H4 (cell line): ENCODE measurements around the gene ZFP36. TPM values are rescaled to one million over a fixed set of nuclear protein-coding genes. Genes with fewer than 3 reads are reported as not detected.
A peak's percentile ranks its signal among the peaks of the same experiment; 100 is the strongest.

Experiments used
- DNase-seq: peaks from one replicate; pipeline ENCODE4 v3.0.0-alpha.2; 2015; ENCODE audit warnings: low spot score
- total RNA-seq: library from RNA; depleted of rRNA; stranded (reverse); fragments of >200 nt; shearing (Covaris generic); gene quantifications from 2 replicates; pipeline ENCODE4 v1.2.3, GENCODE V29; 2014

Gene ZFP36
- total RNA-seq, 1 experiment from 2014 or later = 5.7 TPM

DNA sequence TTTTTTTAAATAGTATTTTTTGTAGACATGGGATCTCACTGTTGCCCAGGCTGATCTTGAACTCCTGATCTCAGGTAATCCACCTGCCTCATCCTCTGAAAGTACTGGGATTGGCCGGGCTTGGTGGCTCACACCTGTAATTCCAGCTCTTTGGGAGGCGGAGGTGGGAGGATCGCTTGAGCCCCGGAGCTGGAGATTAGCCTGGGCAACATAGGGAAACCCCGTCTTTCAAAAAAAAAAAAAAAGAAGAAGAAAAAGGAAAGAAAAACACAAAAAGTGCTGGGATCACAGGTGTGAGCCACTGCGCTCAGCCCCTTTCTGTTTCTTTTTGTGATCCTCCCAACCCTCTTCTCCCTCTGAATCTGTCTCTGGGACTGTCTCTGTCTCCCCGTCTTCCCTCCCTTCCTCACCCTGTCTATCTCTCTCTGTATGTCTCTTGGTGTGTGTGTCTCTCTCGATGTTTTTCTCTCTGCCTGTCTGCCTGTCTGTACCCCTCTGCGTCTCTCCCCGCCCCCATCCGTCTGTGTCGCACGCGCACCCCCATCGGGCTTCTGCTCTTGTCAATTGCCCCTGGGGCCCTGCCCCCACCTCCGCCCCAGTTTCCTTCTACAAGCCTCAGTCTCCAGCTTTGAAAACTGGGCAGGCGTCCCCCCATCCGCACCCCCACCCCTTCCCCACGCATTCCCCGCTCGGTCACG lies 540 bp upstream of the ZFP36 start:
- DNase-seq = no peak

DNA sequence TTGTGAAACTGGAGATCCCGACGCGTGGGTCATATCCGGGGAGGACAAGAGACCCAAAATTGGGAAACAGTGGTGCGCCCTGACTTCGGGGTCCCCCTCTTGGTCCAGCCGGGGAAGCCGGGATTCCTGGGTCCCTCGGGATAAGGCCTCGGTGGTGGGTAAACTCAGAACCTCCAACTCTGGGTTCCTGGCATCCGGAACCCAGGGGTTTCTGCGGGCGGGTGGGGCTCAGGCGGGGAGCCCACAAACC lies 688 bp downstream of the ZFP36 start:
- DNase-seq = no peak

DNA sequence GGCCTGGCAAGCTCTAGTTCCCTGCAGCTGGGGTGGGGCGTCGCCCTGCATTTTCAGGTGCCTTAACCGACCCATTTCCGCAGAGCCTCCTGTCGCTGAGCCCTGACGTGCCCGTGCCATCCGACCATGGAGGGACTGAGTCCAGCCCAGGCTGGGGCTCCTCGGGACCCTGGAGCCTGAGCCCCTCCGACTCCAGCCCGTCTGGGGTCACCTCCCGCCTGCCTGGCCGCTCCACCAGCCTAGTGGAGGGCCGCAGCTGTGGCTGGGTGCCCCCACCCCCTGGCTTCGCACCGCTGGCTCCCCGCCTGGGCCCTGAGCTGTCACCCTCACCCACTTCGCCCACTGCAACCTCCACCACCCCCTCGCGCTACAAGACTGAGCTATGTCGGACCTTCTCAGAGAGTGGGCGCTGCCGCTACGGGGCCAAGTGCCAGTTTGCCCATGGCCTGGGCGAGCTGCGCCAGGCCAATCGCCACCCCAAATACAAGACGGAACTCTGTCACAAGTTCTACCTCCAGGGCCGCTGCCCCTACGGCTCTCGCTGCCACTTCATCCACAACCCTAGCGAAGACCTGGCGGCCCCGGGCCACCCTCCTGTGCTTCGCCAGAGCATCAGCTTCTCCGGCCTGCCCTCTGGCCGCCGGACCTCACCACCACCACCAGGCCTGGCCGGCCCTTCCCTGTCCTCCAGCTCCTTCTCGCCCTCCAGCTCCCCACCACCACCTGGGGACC lies 1.2 kb downstream of the ZFP36 start:
- DNase-seq = no peak

DNA sequence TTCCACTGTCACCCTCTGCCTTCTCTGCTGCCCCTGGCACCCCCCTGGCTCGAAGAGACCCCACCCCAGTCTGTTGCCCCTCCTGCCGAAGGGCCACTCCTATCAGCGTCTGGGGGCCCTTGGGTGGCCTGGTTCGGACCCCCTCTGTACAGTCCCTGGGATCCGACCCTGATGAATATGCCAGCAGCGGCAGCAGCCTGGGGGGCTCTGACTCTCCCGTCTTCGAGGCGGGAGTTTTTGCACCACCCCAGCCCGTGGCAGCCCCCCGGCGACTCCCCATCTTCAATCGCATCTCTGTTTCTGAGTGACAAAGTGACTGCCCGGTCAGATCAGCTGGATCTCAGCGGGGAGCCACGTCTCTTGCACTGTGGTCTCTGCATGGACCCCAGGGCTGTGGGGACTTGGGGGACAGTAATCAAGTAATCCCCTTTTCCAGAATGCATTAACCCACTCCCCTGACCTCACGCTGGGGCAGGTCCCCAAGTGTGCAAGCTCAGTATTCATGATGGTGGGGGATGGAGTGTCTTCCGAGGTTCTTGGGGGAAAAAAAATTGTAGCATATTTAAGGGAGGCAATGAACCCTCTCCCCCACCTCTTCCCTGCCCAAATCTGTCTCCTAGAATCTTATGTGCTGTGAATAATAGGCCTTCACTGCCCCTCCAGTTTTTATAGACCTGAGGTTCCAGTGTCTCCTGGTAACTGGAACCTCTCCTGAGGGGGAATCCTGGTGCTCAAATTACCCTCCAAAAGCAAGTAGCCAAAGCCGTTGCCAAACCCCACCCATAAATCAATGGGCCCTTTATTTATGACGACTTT lies 2.0 kb downstream of the ZFP36 start:
- no peak for DNase-seq

DNA sequence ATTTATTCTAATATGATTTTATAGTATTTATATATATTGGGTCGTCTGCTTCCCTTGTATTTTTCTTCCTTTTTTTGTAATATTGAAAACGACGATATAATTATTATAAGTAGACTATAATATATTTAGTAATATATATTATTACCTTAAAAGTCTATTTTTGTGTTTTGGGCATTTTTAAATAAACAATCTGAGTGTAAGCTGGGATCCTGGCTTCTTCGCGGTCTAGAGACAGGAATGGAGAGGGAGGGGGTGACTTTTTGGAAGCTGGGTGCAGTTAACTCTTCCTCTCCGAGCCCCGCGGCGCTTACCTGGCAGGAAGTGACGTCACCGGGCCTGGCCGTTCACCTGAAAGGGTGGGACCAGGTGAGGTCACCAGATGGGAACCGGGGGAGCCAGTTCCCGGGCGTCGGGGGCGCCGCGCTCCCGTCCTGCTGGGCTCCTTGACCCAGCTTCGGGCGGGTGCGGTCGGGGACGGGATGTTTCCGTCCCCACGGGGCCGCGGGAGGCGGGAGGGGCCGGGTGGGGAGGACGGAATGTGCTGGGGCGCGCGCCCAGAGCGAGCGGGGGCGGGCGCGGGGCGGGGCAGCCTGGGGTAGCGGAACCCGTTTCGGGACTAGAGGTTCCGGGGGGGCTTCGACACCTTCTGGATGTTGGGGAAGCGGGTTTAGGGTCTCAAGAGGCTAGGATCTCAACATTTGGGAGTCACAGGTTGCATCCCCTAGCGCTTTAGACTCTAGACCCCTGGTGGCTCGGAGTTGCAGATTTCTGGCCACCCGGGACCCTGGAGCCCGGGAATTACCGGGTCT lies 2.8 kb downstream of the ZFP36 start:
- peak; percentile 65 for DNase-seq

DNA sequence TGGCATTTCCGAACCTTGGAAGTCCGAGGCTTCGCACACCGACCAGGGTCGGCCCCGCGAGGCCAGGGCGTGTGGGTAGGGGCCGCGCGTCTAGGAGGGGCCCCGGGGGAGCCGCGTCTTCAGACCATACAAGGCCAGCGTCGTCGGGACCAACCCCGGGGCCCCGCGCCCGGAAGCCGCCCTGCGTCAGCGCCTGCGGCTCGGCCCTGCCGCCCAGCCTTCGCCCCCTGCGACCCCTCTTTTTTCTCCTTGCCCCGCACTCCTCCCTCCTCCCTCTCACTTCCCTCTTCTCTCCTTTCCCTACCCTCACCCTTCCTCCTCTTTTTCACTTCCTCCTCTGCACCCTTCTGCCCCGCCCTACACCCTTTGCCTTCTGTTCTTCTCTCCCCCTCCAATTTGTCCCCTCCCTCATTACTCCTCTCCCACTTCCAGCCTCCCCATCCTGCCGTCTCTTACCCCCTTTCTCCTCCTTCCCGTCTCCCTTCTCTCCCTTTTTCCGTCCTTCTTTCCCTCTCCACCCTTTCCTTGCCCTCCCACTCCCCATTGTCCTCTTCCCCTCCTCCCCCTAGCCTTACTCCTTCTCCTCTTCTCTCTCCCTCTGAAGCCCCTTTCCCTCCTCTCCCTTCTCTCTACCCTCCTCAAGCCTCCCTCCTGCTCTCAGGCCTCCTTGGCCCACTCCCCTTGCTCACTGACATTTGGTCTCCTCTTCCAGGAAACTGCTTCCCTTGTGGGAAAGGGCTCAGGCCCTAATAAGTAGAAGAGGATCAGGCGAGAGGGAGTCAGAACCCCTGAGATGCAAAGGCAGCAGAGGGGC lies 3.6 kb downstream of the ZFP36 start:
- no peak for DNase-seq

DNA sequence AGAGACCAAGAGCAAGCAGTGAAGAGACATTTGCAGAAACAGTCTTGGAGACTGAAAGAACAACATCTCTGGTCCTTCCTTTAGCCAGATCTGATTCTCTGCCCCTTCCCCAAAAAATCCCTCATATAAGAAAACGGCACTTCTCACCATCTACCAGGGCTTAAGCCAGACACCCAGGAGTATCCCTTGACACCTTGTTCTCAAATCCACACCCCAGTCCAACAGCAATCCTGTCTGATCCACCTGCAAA lies 4.1 kb downstream of the ZFP36 start:
- no peak for DNase-seq

DNA sequence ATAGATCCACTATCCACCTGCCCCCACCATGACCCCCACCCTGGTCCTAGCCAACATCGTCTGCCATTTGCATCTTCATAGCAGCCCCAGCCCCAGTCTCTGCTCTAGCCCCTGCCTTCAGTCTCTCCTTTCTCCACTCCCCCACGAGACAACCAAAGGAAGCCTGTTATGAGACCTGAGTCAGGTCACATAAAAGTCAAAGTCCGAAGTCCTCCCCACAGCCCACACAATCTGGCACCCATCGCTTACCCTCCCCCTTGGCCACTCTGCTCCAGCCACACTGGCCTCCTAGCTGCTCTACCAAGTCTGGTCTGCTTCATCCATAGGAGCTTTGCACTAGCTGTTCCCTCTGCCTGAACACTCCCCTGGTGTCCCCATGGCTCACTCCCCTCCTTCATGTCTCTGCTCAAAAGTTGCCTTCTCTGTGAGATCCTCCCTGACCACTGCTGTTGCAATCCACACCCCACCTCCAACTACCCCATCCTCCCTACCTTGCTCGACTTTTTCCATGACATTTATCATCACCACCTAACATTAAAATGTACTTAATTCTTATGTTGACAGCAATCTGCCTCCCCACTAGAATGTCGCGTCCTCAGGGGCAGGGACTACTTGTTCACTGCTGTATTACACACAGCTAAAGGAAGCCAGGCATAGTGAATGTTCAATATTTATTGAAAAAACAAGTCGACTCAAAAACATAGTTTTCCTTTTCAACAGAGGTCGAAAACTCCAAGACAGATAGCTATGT lies 4.6 kb downstream of the ZFP36 start:
- no peak for DNase-seq

DNA sequence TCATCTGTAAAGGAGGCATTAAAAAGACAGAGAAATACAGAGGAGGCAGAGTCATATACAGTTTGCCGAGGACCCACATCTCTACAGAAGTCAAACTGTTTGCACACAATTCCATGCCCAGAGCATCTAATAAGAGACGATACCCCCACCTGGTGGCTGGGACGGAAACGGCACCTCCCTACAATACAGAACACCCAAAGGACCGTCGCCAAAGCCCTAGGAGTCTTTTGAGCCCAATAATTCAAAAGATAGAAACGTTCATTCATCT lies 5.1 kb downstream of the ZFP36 start:
- peak; percentile 92 for DNase-seq

DNA sequence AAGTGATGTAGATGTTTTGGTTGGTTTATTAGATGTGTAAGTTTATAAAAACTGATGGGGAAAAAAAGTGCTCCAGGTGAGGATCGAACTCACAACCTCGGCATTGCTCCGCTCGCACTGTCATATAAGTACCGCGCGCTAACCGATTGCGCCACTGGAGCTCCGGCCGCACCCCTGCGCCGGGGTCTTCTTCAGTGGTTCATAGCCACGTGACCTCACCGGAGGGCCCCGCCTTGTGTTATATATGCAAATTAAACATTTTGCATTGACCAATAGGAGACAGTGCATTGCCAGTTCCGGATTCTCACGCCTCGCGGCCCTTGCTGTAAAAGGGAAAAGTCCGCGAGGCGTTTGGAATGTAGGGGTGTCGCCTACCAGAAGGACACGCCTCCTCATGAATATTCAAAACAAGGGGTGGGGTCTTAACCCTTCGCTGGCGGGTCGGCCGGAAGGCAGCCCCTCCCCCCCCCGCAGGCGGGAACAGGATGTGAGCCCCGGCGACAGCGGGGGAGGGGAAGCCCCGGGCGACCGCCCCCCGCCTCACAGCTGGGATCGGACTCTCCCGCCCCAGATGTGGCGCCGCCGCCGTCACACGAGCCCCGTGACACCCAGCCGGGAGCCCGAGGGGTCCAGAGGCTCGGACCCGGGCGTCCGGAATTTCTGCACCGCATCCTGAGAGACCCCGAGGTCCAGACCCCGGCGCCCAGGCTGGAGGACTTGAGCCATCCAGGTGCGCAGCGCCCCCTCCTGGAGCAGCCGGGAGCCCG lies 5.6 kb downstream of the ZFP36 start, which contains the start of gene PLEKHG2:
Gene PLEKHG2, plus strand, starts transcription at position 570 of the 767 bp plus-strand sequence. CDS start 1,418 bp downstream, outside the sequence.
- peak; percentile 99 for DNase-seq

DNA sequence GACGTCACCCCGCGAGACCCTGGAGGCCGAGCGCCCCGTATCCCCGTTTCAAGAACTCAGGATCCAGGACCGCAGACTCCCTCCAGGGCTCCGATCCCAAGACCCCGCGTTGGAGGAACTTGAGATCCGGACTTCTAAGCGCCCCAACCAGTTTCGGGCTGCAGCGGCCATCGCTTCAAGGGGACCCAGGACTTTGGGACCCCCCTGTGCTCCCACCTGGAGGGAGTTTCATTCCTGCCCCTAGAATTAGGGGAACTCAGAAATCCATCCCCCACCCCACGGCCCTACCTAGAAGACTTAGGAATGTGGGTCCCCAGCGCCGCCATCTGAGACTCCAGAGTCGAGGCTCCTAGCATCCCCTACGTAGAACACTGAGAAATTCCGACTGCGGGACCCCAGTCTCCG lies 6.2 kb downstream of the ZFP36 start:
- DNase-seq = no peak

DNA sequence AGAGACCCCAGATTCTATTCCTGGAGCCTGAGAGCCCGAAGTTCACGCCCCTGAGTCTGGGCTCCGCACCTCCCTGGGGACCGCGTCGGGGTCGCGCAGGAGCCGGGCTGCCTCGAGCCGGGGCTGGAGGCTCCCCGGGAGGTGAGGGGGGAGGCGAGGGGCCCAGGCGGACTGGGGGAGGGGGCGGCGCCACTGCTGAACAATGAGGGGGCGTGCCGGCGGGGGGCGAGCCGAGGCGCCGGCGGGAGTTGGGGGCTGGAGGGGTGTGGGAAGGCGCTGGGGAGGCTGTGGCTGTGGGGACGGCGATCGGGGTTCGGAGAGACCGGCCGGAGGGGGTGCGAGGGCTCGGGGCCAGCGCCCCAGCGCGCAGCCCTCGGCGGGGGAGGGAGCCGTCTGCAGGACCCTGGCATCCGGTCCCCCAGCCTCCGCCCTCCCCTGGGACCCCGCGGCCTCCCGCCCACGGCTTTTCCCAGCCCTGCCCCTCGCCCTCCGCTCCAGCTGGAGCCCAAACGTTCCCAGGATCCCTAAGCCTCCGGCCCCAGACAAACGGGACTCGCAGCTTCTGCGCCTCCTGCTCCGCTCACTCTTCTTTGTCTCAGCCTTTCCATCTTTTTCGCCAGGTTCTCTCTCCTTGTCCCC lies 6.7 kb downstream of the ZFP36 start:
- DNase-seq = no peak

DNA sequence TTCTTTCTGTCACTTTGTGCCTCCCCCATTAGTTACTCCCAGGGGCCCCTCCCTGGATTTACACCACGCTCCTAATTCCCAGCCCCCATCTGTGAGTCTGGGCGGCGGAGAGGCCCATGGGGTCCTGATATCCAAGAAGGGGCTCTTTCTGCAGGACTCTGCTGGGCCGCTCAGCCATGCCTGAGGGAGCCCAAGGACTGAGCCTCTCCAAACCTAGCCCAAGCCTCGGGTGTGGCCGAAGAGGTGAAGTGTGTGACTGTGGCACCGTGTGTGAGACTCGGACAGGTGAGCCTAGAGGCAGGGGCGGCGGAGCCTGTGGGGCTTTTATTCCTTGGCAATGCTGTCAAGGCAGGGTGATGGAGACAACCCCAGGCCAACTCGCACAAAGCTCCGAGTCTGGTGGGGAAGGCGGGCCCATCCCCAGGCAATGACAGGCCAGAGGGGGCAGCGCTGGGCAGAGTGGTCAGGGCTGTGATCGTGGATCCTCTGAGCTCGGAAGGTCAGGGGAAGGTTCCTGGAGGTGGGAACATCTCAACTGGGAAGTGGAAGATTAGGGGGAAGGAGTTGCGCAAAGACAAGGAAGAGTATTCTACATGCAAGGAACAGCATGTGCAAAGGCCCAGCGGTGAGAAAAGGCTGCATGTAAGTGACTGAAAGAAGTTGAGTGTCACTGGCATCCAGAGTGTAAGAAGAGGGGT lies 7.4 kb downstream of the ZFP36 start:
- DNase-seq = peak; percentile 43

DNA sequence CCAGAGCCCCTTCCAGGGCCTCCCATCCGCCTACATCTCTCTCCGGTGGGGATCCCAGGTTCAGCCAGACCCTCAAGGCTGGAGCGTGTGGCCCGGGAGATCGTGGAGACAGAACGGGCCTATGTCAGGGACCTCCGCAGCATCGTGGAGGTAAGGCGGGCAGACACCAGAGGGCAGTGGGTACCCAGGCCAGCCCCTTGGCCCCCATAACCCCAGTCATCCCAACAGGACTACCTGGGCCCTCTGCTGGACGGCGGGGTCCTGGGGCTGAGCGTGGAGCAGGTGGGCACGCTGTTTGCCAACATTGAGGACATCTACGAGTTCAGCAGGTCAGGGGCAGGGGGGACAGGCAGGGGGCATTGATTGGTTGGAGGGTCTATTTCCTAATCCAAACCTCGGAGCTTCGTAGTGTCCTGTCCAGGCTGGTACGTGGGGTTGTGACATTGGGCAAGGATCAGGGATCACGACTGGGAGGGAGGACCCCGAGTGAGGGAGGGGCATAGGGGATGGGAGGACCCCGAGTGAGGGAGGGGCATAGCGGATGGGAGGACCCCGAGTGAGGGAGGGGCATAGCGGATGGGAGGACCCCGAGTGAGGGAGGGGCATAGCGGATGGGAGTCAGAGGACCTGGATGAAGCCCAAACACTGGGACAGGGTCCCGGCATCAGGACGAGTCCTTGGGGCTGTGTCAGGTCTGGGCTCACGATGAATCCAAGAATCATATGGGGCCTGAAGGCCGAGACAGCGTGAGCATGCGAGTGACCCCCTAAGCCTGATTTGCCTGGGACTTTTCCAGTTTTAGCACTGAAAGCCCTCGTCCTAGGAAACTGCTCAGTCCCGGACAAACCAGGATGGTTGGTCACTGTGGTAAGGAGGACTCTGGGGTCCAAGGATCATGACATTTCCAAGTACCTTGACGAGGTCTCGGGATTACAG lies 8.7 kb downstream of the ZFP36 start:
- no peak for DNase-seq

DNA sequence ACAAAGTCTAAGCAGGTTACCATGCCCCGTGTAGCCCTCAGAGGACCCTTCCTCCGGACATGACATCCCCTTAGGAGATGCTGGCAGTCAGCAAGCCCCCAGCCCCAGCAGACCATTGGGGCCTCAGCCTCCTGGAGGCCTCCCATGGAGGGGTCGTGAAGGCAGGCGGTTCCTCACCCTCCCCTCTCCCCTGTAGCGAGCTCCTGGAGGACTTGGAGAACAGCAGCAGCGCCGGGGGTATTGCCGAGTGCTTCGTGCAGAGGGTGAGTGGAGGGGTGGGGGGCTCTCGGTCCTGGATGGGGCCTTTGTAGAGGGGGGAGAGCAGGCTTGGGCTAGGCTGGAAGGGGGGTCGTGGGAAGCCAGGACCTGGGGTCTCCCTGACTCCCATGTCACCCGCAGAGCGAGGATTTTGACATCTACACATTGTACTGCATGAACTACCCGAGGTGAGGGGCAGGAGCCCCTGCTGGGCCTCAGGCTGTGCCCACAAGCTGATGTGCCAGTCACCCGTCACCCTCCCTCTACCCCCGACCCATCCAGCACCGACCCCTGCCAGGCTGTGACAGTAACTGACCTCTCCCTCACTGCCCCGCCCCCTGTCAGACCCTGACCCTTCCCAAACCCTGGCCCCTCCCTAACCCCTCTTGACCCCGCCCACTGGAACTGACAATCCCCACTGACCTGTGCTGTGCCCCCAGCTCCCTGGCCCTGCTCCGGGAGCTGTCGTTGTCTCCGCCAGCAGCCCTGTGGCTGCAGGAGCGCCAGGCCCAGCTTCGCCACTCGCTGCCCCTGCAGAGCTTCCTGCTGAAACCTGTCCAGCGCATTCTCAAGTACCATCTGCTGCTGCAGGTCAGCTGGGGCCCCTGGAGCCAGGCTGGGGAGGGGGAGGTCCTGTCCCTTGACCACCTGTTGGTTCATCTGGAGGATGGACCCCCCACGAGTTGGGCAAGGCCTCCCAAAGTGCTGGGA lies 9.8 kb downstream of the ZFP36 start:
- DNase-seq = no peak

DNA sequence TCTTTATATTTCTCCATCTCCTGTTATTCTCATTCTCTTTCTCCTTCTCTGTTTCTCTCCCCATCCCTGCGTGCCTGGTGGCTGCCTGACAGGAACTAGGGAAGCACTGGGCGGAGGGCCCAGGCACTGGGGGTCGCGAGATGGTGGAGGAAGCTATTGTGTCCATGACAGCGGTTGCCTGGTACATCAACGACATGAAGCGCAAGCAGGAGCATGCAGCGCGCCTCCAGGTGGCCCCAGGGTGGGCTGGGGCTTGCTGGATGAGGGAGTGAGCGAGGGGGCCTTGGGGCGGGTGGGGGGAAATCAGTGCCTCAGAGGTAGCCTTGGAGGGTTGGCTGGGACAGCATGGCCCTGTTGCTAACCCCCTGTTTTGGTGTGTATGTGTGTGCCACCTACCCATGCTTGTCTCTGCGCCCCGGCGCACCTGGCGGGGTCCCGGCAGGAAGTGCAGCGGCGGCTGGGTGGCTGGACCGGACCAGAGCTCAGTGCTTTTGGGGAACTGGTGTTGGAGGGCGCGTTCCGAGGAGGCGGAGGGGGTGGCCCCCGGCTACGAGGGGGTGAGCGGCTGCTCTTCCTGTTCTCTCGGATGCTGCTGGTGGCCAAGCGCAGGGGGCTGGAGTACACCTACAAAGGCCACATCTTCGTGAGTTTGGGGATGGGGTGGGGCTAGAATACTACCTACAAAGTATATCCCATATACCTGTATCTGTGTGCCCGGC lies 11.0 kb downstream of the ZFP36 start:
- no peak for DNase-seq
